ENCODE results near the gene ZNF516.
A peak's percentile ranks its signal among the peaks of the same experiment; 100 is the strongest.

ZNF516 gene

DNA sequence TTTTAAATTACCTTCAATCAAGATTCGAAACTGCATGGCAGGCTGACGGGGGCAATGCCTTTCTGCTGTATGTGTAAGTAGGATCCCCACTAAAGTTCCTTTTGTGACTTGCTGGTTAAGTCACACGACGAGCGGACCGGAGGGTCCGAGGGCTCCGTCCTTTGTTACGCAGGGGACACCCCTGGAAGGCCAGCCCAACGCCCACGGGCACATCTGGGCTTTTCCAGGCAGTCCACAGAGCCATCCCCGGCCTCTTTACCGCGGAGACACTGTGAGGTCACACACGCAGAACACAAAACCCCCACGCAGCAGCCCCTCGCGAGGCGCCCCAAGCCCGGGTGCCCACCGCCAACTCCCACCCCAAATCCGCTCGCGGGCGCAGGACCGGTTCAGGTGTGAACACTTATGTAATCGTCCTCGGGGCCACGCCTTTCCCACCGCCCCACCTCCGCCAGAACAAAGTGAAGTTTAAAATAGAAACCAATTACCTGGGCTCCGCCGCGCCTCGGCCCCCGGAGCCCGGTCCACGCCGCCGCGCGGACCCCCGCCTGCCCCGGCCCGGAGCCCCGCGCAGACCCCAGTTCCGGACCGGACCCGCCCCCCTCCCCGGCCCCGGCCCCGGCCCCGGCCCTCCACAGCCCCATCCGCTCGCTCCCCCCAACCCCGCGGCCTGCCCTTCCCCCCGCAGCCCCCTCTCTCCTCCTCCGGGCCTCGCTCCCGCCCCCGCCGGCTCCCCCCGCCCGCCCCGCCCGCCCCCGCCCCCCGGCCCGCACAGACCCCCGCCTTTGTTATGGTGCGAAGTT lies 4.2 kb downstream of the ZNF516 start:
- TF ChIP-seq CTCF (IDR thresholded peaks at IDR 0.05; ENCODE audit: insufficient read depth, missing control alignments) = no peak
- no peak for FAIRE-seq
- no peak for DNase-seq (ENCODE audit: insufficient read length, low spot score)

DNA sequence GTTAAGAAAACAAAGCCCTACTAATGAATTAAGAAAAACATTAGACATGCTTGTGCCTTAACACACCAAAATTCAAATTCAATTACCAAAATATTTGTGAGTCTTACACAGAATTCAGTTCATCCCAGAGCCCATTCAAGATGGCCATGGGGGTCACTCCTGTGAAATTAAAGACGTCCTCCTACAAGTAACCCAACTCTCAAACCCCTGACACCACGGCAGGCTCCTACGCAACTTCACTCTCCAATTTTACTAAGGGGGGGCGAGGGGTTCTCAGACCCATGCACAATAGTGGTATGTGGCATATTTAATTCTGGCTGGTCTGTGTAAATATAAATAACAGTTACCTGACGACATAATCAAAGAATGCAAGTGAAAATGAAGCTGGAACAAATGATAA lies 5.0 kb downstream of the ZNF516 start:
- no peak for FAIRE-seq
- no peak for TF ChIP-seq CTCF (IDR thresholded peaks at IDR 0.05; ENCODE audit: insufficient read depth, missing control alignments)
- DNase-seq (ENCODE audit: insufficient read length, low spot score) = no peak

DNA sequence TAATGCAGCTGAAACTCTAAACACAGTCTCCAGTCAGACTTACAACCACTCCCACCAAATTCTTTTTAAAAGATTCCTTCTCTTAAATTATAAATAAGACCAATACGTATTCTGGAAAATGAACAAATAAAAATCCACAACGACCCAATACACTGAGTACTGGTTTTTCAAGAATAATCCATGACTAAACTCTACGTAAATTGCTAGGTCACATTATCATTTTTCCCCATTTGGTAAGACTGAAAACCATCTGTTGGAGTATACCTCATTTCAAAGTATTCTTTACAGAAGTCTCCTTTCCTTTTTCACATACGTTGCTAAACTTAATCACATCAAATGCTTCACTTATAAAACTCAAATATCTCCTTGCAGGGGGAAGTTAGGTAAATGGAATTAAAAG lies 6.0 kb downstream of the ZNF516 start:
- DNase-seq (ENCODE audit: insufficient read length, low spot score) (no peak), FAIRE-seq (peak; percentile 100)
- TF ChIP-seq CTCF (IDR thresholded peaks at IDR 0.05; ENCODE audit: insufficient read depth, missing control alignments) = no peak

GRCh38 chr18:76488190-76488589 lies 6.9 kb downstream of the ZNF516 start:
- FAIRE-seq (no peak), DNase-seq (ENCODE audit: insufficient read length, low spot score) (no peak)
- no peak for TF ChIP-seq CTCF (IDR thresholded peaks at IDR 0.05; ENCODE audit: insufficient read depth, missing control alignments)

- DNase-seq (ENCODE audit: insufficient read length, low spot score) (no peak), FAIRE-seq (no peak)
- no peak for TF ChIP-seq CTCF (IDR thresholded peaks at IDR 0.05; ENCODE audit: insufficient read depth, missing control alignments)
Measured at GRCh38 chr18:76487782-76488181, 7.3 kb downstream of the ZNF516 start.

DNA sequence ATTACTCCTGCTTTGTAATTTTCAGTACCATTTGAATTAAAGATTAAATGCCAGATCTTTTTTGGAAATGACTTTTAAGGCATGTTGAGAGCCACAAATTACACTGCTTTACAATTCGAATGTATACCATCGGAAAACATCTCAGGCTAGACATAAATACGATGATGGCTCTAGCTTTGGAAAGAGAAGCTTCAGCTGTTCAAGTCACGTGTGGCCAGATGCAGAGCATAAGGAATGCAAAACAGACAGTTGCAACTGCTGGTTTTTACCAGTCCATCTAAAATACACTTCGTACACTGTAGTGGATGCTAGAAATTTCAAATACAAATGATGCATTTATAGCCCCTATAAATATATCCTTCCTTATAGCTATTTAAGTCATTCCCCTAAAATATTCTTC lies 8.0 kb downstream of the ZNF516 start:
- DNase-seq (ENCODE audit: insufficient read length, low spot score) (no peak), FAIRE-seq (no peak)
- no peak for TF ChIP-seq CTCF (IDR thresholded peaks at IDR 0.05; ENCODE audit: insufficient read depth, missing control alignments)

GRCh38 chr18:76486574-76486973 lies 8.5 kb downstream of the ZNF516 start:
- TF ChIP-seq CTCF (IDR thresholded peaks at IDR 0.05; ENCODE audit: insufficient read depth, missing control alignments) = no peak
- FAIRE-seq (no peak), DNase-seq (ENCODE audit: insufficient read length, low spot score) (no peak)

Data from D721Med (cell line).